WERI-Rb-1 (cell line): ENCODE results near the gene PIH1D1.
"Not testable (repeated sequence)": the region's sequence is repeated elsewhere in the genome, so short reads cannot be mapped to it uniquely, and the experiment has no call there.

Source experiments
- DNase-seq: peaks from one replicate; pipeline ENCODE4 v3.0.0-alpha.2; 2020
- H3K27ac ChIP-seq: fragments of 250-450 bp; sonication (Bioruptor Pico); 2 replicates; pipeline ENCODE4 v1.5.1; 2020; ENCODE audit warnings: mild to moderate bottlenecking, moderate library complexity
- H3K27me3 ChIP-seq: fragments of 250-450 bp; sonication (Bioruptor Pico); 2 replicates; pipeline ENCODE4 v1.5.1; 2021; ENCODE audit warnings: mild to moderate bottlenecking, low read depth, moderate library complexity; ENCODE audit not compliant: insufficient read depth, severe bottlenecking
- H3K36me3 ChIP-seq: fragments of 250-450 bp; sonication (Bioruptor Pico); 2 replicates; pipeline ENCODE4 v1.5.1; 2020; ENCODE audit warnings: mild to moderate bottlenecking, moderate library complexity
- H3K4me3 ChIP-seq: 2 replicates; pipeline ENCODE4 v1.5.1; 2011; ENCODE audit warnings: low read depth, mild to moderate bottlenecking, control low read depth, low read length
- H3K9me3 ChIP-seq: fragments of 250-450 bp; sonication (Bioruptor Pico); 2 replicates; pipeline ENCODE4 v1.5.1; 2021; ENCODE audit warnings: mild to moderate bottlenecking, moderate library complexity; ENCODE audit not compliant: severe bottlenecking
- CTCF ChIP-seq: IDR thresholded peaks from 2 replicates; pipeline ENCODE4 v1.5.1; 2011; ENCODE audit warnings: low read depth, mild to moderate bottlenecking, control low read depth, inconsistent platforms, low read length

PIH1D1 gene

GRCh38 chr19:49462492-49462891 is 10.9 kb upstream of the PIH1D1 start:
- no peaks in the 10 kb centered on the region for H3K27me3 ChIP-seq
- DNase-seq: no peak
- no peak for TF ChIP-seq CTCF
- peaks cover 15% of the 10 kb centered on the region for H3K36me3 ChIP-seq
- H3K27ac ChIP-seq: no peak overlapping the region
- no peaks in the 10 kb centered on the region for H3K9me3 ChIP-seq
- H3K4me3 ChIP-seq: no peak overlapping the region

GRCh38 chr19:49461656-49462055 is 10.0 kb upstream of the PIH1D1 start:
- DNase-seq: no peak
- H3K36me3 ChIP-seq: peaks cover 15% of the 10 kb centered on the region
- no peak overlapping the region for H3K27ac ChIP-seq

DNA sequence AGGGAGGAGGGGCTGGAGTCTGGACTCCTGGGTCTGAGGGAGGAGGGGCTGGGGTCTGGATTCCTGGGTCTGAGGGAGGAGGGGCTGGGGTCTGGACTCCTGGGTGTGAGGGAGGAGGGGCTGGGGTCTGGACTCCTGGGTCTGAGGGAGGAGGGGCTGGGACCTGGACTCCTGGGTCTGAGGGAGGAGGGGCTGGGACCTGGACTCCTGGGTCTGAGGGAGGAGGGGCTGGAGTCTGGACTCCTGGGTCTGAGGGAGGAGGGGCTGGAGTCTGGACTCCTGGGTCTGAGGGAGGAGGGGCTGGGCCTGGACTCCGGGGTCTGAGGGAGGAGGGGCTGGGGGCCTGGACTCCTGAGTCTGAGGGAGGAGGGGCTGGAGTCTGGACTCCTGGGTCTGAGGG is 9.5 kb upstream of the PIH1D1 start:
- not testable (repeated sequence) for DNase-seq, H3K27me3 ChIP-seq, H3K27ac ChIP-seq, H3K9me3 ChIP-seq, H3K4me3 ChIP-seq
- H3K36me3 ChIP-seq: peaks cover 15% of the 10 kb centered on the region

More at GRCh38 chr19:49461656-49462055, 10.0 kb upstream of the PIH1D1 start:
- no peak for TF ChIP-seq CTCF
- H3K27me3 ChIP-seq: no peaks in the 10 kb centered on the region
- no peaks in the 10 kb centered on the region for H3K9me3 ChIP-seq
- H3K4me3 ChIP-seq: no peak overlapping the region

DNA sequence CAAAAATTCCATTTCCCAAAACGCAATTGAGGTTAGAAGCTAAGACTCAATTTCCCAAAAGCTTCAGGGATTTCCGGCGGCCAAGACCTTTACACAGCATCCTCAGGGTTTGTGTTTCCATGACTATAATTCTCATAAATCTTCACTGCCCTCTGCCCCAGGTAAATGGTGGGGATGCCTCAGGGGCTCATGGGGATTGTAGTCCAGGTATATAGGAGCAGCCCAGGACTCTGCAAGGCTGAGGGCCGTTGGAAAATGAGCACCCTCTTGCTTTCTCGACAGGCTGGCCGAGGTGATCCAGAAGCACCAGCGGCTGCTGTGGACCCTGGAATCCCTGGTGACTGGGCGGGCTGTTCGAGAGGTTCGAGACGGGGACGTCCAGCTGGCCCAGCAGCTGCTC is 7.8 kb upstream of the PIH1D1 start:
- no peak overlapping the region for H3K4me3 ChIP-seq
- no peak for TF ChIP-seq CTCF
- no peak overlapping the region for H3K27ac ChIP-seq
- no peaks in the 10 kb centered on the region for H3K27me3 ChIP-seq
- no peaks in the 10 kb centered on the region for H3K9me3 ChIP-seq
- peaks cover 11% of the 10 kb centered on the region for H3K36me3 ChIP-seq
- DNase-seq: no peak

GRCh38 chr19:49458567-49458903 is 6.9 kb upstream of the PIH1D1 start:
- no peak overlapping the region for H3K27ac ChIP-seq
- peaks cover 11% of the 10 kb centered on the region for H3K36me3 ChIP-seq
- no peaks in the 10 kb centered on the region for H3K9me3 ChIP-seq
- no peak for TF ChIP-seq CTCF
- no peak overlapping the region for H3K4me3 ChIP-seq
- no peak for DNase-seq
- no peaks in the 10 kb centered on the region for H3K27me3 ChIP-seq

DNA sequence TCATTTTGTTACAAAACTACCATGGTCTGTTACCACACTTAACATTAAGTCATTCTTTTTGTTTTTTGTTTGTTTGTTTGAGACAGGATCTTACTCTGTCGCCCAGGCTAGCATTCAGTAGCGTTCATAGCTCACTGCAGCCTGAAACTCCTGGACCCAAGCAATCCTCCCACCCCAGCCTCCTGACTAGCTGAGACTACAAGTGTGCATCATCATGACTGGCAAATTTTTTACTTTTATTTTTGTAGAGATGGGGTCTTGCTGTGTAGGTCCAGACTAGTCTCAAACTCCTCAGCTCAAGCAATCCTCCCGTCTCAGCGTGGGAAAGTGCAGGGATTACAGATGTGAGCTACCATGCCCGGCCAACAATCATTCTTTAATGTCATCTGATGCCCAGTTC is 4.7 kb upstream of the PIH1D1 start:
- no peak for DNase-seq
- peaks cover 10% of the 10 kb centered on the region for H3K36me3 ChIP-seq
- TF ChIP-seq CTCF: no peak
- no peaks in the 10 kb centered on the region for H3K9me3 ChIP-seq
- no peaks in the 10 kb centered on the region for H3K27me3 ChIP-seq
- no peak overlapping the region for H3K27ac ChIP-seq
- H3K4me3 ChIP-seq: no peak overlapping the region
